ENCODE results near the gene TREX2.

Gene TREX2

DNA sequence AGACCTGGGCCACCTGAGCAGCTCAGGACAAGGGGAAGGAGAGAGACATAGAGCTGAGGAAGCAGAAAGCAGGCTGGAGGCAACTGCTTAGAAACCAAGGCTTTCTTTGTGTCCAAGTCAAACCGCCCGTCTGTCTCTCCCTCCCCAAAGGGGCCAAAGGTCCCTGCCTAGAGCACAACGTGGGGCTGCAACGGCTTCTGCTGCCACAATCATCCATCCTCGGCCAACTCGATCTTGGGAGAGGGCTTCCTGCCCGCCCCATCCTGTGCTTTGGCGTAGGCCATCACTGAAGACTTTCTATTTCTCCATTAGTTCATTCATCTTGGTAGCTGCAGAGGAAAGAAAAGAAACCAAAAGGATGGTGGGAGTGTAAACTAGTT lies 1.7 kb upstream of the TREX2 start:
- H3K4me3 ChIP-seq (ENCODE audit: low read depth, low read length): no peak overlapping the region
- TF ChIP-seq CTCF (IDR thresholded peaks at IDR 0.05; ENCODE audit: low read depth, low read length): no peak

DNA sequence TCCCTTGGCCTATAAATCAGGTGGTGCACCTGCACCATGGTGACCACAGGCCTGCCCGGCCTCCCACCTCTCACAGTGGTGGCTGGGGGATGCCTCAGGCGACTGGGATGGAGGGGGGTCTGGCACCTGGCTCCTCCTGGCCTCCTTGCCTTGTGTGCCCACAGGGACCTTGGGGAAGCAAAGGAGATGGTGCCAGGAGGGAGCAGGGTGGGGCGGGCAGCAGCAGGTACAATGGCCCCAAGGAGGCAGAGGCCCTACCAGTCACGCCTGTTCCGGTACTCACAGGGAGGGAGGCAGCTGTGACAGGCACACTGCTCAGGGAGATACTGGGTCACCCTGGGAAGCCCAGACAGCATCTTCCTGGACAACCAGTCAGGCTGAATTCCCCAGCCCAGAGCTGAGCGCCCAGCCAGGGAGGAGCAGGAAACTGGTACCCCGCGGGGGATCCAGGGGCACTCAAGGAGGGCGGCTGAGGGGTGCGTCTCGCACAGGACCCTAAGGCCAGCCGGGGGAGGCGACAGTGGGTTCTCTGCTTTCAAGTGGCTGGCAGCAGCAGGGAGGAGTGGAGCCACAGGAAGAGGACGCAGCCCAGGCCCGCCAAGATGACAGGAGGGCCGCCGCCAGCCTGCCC lies 1.2 kb upstream of the TREX2 start:
- H3K4me3 ChIP-seq (ENCODE audit: low read depth, low read length): no peak overlapping the region
- TF ChIP-seq CTCF (IDR thresholded peaks at IDR 0.05; ENCODE audit: low read depth, low read length): no peak

GRCh38 chrX:153446636-153446936 lies 730 bp upstream of the TREX2 start:
- TF ChIP-seq CTCF (IDR thresholded peaks at IDR 0.05; ENCODE audit: low read depth, low read length): no peak
- no peak overlapping the region for H3K4me3 ChIP-seq (ENCODE audit: low read depth, low read length)

DNA sequence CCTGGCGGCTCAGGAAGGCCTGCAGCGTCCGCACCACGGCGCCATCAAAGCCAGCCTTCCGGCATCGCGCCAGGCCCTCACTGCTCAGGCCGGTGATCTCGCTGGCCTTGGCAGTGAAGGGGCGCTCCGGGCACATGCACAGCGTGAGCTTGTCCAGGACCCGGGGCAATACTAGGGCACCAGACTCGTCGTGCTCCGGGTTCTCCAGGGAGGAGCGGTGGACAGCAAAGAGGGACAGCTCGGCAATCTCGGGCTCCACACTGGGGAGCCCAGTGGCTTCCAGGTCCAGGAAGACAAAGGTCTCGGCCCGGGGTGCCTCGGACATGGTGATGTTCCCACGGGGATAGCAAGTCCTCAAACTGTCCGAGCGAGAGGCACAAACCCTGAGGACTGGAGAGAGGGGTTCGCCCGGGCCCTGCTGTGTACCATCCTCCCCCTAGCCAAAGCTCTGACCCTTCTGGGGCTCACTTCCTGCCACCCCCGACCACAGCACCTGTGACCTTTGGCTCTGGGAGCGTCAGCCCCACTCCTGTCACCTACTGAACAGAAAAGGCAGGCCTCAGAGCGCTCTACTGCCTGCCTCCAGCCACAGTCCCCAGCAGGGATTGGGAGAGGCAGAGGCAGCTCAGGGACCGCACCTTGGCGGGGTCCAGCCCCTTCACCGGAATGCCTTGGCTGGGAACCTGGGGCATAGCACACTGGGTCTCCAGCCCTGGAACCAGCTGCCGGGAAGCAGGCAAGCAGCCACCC lies 575 bp downstream of the TREX2 start:
- TF ChIP-seq CTCF (IDR thresholded peaks at IDR 0.05; ENCODE audit: low read depth, low read length): no peak
- H3K4me3 ChIP-seq (ENCODE audit: low read depth, low read length): no peak overlapping the region

DNA sequence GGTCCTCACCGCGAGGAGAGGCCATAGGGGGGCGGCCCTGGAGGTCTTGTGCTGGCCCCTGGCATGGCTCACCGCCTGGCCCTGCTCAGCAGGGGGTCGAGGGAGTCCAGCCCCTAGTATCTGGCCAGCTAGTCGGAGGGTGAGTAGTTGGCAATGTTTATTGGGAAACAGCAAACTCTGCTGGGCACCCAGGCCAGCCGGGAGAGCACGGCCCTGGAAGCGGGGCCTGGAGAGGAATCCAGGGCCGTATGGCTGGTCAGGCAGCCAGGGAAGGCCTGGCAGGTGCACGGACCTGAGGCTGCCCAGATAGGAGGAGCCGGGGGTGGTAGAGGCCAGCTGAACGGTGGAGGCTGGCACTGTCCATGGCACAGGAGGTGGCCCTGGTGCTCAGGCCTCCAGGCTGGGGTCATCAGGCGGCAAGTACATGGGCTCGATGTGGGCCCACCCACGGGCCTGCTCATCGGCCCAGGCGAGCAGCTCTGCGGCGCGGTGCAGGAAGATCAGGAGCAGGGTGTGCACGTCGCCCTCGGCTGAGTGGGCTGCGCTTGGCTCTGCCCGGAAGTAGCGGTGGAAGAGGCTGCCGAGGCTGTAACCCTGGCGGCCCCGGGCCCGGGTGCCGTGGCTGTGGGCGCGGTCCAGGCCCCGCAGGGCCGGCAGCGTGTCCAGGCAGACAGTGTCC lies 1.4 kb downstream of the TREX2 start:
- no peak for TF ChIP-seq CTCF (IDR thresholded peaks at IDR 0.05; ENCODE audit: low read depth, low read length)
- H3K4me3 ChIP-seq (ENCODE audit: low read depth, low read length): no peak overlapping the region

DNA sequence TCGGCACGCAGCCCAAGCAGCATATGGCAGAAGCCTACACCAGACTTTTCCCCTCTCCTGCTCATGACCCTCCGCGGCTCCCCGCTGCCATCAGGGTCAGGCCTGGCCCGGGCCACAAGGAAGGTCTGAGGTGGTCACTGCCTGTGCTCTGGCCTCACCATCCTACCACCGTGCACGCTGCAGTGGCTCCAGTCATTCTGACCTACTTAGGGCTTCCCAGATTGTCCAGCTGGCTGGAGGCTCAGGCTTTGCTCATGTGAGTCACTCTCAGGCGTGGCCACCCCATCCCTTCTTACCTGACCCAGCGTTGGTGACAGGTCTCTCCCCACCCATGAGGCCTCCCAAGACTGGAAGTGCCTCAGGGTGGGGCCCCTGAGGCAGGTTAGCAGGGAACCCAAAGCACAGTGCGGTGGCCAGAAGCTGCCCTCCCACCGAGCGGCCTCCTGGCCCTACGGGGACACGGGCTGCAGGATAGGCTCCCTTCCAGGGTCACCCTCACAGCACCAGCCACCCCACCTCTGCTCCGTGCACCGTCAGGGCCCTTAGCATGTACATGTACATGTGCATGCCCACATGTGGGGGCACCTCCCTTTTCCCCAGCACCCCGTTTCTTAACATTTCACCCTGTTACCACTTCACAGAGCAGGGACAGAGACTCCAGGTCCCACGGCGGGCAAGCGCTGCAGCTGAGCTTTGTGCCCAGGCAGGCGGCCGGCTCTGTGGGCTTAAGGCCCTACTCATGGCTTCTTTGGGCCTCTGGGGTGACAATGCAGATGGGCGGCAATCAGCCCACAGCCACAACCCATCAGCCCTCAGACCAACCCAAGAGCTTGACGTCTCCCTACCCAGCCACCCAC lies 2.2 kb downstream of the TREX2 start:
- H3K4me3 ChIP-seq (ENCODE audit: low read depth, low read length): no peak overlapping the region
- TF ChIP-seq CTCF (IDR thresholded peaks at IDR 0.05; ENCODE audit: low read depth, low read length): no peak
